VCaP (cell line): Measurements from ENCODE around the gene GRB10.
A peak's percentile ranks its signal among the peaks of the same experiment; 100 is the strongest.

ENCODE experiments used
- H3K27ac ChIP-seq: fragments of 450-650 bp; 2 replicates; pipeline ENCODE4 v1.5.1; 2017
- TF ChIP-seq, protein P1 (sequence below): fragments of 450-650 bp; conservative IDR thresholded peaks from 2 replicates; pipeline ENCODE4 v1.5.1; 2017; ENCODE audit warnings: mild to moderate bottlenecking, moderate library complexity

Gene GRB10

DNA sequence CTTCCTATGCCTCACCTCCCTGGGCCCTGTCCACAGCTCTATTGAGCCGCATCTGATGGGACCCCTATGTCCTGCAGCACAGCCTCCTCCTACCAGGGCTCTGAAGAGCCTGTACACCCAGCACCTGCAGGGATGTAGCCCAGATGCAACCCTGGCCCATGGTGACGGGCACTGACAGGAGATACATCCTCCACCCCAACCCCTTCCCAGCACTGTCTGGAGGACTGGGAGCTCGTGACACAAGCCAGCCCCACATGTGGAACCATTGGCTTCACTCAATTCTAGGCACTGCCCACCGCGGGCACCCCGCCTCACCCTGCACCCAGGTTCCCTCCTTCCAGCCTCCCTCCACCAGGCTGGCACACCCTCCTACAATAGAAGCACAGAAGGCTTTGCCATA, 2.6 kb upstream of the GRB10 start:
- TF ChIP-seq, protein P1, sequence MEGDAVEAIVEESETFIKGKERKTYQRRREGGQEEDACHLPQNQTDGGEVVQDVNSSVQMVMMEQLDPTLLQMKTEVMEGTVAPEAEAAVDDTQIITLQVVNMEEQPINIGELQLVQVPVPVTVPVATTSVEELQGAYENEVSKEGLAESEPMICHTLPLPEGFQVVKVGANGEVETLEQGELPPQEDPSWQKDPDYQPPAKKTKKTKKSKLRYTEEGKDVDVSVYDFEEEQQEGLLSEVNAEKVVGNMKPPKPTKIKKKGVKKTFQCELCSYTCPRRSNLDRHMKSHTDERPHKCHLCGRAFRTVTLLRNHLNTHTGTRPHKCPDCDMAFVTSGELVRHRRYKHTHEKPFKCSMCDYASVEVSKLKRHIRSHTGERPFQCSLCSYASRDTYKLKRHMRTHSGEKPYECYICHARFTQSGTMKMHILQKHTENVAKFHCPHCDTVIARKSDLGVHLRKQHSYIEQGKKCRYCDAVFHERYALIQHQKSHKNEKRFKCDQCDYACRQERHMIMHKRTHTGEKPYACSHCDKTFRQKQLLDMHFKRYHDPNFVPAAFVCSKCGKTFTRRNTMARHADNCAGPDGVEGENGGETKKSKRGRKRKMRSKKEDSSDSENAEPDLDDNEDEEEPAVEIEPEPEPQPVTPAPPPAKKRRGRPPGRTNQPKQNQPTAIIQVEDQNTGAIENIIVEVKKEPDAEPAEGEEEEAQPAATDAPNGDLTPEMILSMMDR, result no peak
- H3K27ac ChIP-seq, result no peak overlapping the region

DNA sequence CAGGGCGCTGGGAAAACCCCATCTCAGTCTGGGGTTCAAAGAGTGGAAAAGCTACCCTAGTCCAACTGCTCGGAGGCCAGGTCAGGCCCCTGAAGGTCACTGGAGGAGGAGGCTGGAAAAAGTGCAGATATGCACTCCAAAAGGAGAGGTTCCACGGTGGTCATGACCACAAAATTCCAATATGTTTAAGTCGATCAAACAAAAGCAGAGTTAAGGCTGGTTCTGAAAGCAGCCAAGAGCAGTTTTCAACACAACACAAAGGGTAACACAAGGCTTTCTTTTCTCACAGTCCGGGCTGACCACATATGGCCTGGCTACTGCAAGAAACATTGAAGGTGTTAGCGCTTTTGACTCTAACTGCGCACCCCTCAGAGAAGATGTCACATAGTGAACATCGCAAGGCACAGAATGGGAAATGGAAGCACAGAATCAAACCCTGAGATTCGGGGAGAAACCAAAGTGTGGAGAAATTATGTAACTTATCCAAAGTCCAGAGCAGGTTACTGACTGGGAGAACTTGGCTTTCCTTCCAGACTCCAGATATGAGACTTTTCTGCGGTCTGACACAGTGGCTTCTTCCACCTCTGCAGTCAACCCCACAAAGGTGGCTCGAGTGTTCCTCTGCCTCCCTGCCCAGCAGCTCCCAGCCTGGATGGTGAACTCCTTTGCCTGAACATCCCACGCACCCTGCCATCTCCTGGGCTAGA, 1.3 kb upstream of the GRB10 start:
- 0 out of 2 replicates have a peak overlapping the region, but pooled peaks have one; percentile 65 for H3K27ac ChIP-seq
- TF ChIP-seq, protein P1, result no peak

DNA sequence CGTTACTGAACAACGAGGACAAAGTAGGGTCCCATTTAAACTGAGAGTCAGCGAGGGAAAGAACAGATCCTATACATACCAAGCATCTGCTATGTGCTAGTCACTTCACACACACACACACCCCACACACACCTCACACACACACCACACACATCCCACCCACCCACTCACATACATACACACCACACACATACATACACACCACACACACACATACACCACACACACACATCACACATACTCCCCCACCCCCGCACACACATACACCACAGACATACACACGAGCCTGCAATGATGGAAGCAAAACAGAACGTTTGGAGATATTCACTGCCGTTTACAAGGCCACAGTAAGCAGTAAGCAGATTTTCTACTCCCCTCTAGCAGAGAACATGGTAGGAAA, 607 bp upstream of the GRB10 start:
- peak overlapping the region; percentile 65 for H3K27ac ChIP-seq
- TF ChIP-seq, protein P1, result no peak

DNA sequence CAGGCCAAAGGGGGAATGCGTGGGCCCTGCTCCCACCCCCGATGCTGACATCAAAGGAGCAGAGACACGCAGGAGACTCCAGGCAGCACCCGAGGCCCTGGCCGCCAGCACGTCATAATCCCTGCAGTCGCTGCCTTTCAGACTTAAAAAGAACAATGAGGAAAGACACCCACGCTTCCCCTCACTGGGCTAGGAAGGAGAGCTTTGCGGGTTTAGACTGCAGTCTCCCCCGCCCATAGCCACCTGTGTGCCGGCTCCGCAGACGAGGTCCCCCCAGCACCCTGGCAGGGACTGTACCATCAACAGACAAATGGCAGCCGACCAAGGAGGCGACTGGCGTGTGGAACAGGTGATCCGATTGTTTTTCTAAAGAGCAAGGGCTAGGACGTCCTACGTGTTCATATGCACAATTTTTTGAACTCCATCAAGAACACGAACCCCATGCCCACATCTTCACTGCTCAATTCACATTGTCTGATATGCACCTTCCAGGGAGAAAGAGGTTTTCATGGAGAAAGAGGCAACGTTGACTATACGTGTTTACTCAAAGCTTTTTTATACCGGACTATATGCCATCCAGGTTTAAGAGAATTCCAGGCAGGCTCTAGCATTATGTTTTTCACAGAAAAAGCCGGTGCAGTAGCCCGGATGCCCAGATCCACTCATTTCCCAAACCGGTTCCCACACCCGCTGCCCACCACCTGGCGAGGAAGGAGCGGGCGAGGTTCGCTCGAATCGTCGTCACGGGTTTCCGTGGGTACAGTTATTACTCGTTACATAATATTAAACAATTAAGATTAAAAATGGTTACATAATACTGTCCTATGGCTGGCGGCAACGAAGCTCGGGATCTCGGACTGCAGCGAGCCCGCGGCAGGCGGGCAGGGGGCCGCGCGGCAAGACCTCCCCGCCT, 1.1 kb downstream of the GRB10 start:
- TF ChIP-seq, protein P1, result no peak
- peak overlapping the region; percentile 65 for H3K27ac ChIP-seq

DNA sequence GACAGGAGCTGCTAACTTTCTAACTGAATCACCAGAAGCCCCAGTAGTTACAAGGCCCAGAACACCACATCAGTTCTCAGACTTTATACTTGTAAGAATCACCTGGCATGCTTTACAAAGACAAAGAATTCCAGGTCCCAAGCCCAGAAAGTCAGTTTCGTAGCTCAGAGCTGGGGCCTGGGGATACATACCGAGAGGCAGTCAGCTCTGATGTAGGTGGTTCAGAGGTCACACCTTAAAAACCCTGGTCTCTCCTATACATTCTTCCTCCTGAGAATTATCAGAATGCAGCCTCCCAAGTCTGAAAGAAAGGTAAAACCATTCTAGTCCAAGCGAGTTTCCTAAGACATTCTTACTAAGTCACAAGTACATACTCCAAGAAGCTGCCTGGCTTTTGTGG, 2.3 kb downstream of the GRB10 start:
- TF ChIP-seq, protein P1, result no peak
- peak overlapping the region; percentile 55; the same call in 1 of the 2 replicates for H3K27ac ChIP-seq

DNA sequence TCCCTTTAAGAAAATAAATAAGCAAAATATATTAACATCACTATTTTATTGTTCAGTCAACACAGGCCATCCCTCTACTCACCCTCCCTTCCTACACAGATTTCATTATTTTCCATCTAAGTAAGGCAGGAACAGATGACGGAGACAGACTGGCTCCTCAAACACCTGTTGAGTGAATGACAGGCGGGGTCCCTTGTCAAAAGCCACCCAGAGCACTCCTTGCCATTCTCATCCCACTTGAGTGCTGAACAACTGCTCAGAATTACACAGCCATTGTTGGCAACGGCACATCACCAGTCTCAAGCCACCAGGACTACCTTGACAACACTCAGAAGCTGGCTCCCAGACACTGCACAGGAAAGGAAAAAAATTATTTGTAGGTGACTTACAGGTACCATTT, 3.3 kb downstream of the GRB10 start:
- H3K27ac ChIP-seq, result peak overlapping the region; percentile 55
- TF ChIP-seq, protein P1, result no peak

DNA sequence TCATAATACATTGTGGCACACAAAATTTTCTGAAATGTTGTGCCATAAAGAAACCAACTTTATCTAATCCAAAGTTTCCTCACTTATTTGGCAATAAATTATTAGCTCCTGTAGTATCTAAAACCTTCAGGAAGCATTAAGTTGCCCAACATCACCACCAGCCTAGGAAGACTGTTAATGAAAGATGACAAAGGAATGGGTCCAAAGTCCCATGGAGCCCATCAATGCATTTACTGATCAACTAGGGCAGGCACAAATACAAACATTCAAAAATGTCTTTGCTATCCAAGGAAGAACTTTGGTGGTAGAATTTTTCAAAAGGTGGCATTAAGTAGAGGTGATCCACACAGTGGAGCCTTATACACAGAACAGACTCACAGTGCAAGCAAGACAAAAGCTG, 4.5 kb downstream of the GRB10 start:
- H3K27ac ChIP-seq, result peak overlapping the region; percentile 55; the same call in 1 of the 2 replicates
- TF ChIP-seq, protein P1, result no peak
